ENCODE results near the gene SH3TC1. TPM values are rescaled to one million over a fixed set of nuclear protein-coding genes. Genes with fewer than 3 reads are reported as not detected.

SH3TC1 gene
- total and polyA plus RNA-seq, 2 of the 8 experiments (the other 6 are each of a cell fraction or from before 2014, with no cell fraction given) = 0.15 TPM; not detected in 1

DNA sequence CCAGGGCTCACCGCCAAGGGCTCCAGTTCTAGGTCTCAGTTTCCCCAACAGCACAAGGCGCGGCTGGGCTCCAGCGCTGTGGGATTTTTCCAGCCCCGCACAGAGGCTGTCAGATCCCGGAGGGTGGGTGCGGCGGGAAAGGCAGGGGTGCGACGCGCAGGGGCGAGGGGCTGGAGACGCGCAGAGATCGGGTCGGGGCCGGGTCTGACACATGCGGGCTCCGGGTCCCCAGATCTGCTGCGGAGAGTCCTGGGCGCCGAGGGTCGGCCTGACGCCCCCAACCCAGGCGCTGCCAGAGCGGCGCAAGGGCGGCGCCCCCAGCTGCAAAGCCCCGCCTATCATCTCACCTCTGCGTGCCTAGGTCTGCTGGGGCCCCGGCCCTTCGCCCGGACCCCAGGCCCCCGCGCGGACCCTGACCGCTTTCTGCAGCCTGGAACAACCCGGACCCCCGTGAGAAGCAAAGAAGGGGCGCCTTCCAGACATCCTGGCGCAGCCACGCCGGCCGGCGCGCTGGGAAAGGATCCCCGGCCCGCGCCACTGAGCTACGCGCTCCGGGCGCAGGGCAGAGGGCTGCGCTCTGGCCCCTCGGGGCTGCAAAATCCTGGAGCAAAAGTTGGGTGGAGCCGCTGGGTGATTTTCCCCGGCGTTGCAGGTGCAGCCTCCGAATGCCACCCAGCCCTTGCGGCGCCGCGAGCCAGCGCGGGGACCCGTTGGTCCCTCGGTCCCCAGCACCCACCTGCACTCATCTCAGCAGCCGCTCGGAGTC, 41.0 kb upstream of the SH3TC1 start:
- Histone ChIP-seq H2BK20ac (ENCODE audit: low read length) (no peak overlapping the region), H3K4me2 (ENCODE audit: insufficient read depth in 1 of 2, low read depth in 2 of 2, low read length in 2 of 2) (peak overlapping the region; percentile 90 to 97), H3K9ac (replicated peaks in 1 of 4; ENCODE audit: extremely low read depth in 1 of 4, low read depth in 3 of 4, low read length in 3 of 4) (no peak overlapping the region), H3K4ac (replicated peaks; ENCODE audit: insufficient read length, low read depth, low read length) (no peak overlapping the region), H3K36me3 (ENCODE audit: control insufficient read depth in 2 of 4, insufficient read depth in 4 of 4, low read length in 3 of 4) (no peaks in the 10 kb centered on the region), H3K27ac (ENCODE audit: low read depth, low read length) (no peak overlapping the region), H3K27me3 (replicated peaks in 1 of 4; ENCODE audit: control insufficient read depth in 3 of 4, extremely low read depth in 1 of 4, insufficient read depth in 3 of 4, low read length in 3 of 4) (peaks cover 6 to 43% (median 30%) of the 10 kb centered on the region in 4 experiments), H3K4me1 (replicated peaks in 1 of 4; ENCODE audit: control insufficient read depth in 3 of 4, insufficient read depth in 4 of 4, low read length in 3 of 4) (peaks cover 0 to 5% (median 2%) of the 10 kb centered on the region in 4 experiments; a peak in 4 of 7 replicates), H2AFZ (ENCODE audit: low read length) (peak overlapping the region; percentile 61; the same call in 1 of the 2 replicates), H4K20me1 (replicated peaks in 1 of 2; ENCODE audit: control insufficient read depth in 1 of 2, insufficient read depth in 2 of 2, low read length in 2 of 2) (peaks cover 3 to 7% of the 10 kb centered on the region in 2 experiments), H2BK15ac (ENCODE audit: low read length) (no peak overlapping the region), H3K23me2 (ENCODE audit: low read depth, low read length) (peaks cover 14% of the 10 kb centered on the region; the same call in 1 of the 2 replicates), H3K79me1 (ENCODE audit: low read depth, low read length) (no peaks in the 10 kb centered on the region), H2BK120ac (replicated peaks; ENCODE audit: low read depth, low read length) (no peak overlapping the region), H3K56ac (replicated peaks; ENCODE audit: insufficient read length, low read depth, low read length) (no peak overlapping the region), H4K91ac (replicated peaks; ENCODE audit: insufficient read length, low read length) (no peak overlapping the region), H2BK12ac (ENCODE audit: low read depth, low read length) (no peak overlapping the region), H3K4me3 (ENCODE audit: extremely low read depth in 1 of 4, insufficient read depth in 2 of 4, low read depth in 3 of 4, low read length in 4 of 4) (peak overlapping the region; percentile 43 to 73 (median 64)), H3K79me2 (ENCODE audit: control insufficient read depth in 1 of 2, insufficient read depth in 2 of 2, low read length in 2 of 2) (no peaks in the 10 kb centered on the region), H3K18ac (ENCODE audit: extremely low read depth, low read length) (no peak overlapping the region), H3K9me3 (ENCODE audit: insufficient read depth in 2 of 2, low read depth in 1 of 2, low read length in 1 of 2) (no peaks in the 10 kb centered on the region), H4K5ac (ENCODE audit: insufficient read length, low read depth, low read length) (no peak overlapping the region), H2BK5ac (ENCODE audit: low read depth, low read length) (no peak overlapping the region), H3K14ac (ENCODE audit: insufficient read length) (no peak overlapping the region), H3K23ac (ENCODE audit: insufficient read length) (no peak overlapping the region), H4K8ac (ENCODE audit: extremely low read depth, insufficient read depth, low read length) (no peak overlapping the region), H2AK5ac (ENCODE audit: low read depth, low read length) (no peak overlapping the region)
- POLR2A ChIA-PET (ENCODE audit: partially characterized antibody) = interaction anchor here (1.4 kb wide), 1 partner anchor 10 kb away, joined by 3 read pairs; no protein-coding TSS in a partner anchor
- no peak for FAIRE-seq
- peak in 1 of 2 experiments; percentile 65 for DNase-seq (ENCODE audit: low read depth in 1 of 2, low spot score in 2 of 2)
- 6% methylated on average over 26 of the region's 70 CpGs; no CpG with 5 or more reads in 1 of the 2 experiments for WGBS, 2 experiments (ENCODE audit: extremely low coverage in 1 of 2, insufficient coverage in 1 of 2, insufficient read length in 1 of 2, insufficient replicate concordance in 2 of 2, low coverage in 1 of 2, low lambda C conversion rate in 2 of 2, missing lambda C conversion rate in 1 of 2)
- CTCF ChIA-PET (ENCODE audit: partially characterized antibody) = interaction anchor here (0.5 to 2.3 kb wide), 7 partner anchors 12 to 1239 kb away, joined by 3 to 14 read pairs (median 6); no protein-coding TSS in a partner anchor
- TF ChIP-seq SUZ12 (IDR thresholded peaks at IDR 0.05; ENCODE audit: low read length) (peak; percentile 55), EGR1 (IDR thresholded peaks at IDR 0.05; ENCODE audit: borderline replicate concordance, low read depth, low read length) (no peak), HDAC2 (IDR thresholded peaks at IDR 0.05; ENCODE audit: borderline replicate concordance in 1 of 2, low read depth in 2 of 2, low read length in 2 of 2) (no peak), MAFK (IDR thresholded peaks at IDR 0.05; ENCODE audit: low read depth, low read length) (no peak), EP300 (IDR thresholded peaks at IDR 0.05; ENCODE audit: borderline replicate concordance in 1 of 2, low read depth in 2 of 2, low read length in 2 of 2) (no peak), RBBP5 (IDR thresholded peaks at IDR 0.05; ENCODE audit: borderline replicate concordance, low read depth, low read length) (no peak), CBX5 (IDR thresholded peaks at IDR 0.05; ENCODE audit: low read depth, low read length) (no peak), GTF2F1 (IDR thresholded peaks at IDR 0.05; ENCODE audit: borderline replicate concordance, low read depth, low read length) (no peak), NANOG (IDR thresholded peaks at IDR 0.05; ENCODE audit: insufficient read depth, low read depth, low read length, poor library complexity, severe bottlenecking) (no peak), POLR2AphosphoS5 (IDR thresholded peaks at IDR 0.05; ENCODE audit: low read depth, low read length) (no peak), KDM4A (IDR thresholded peaks at IDR 0.05; ENCODE audit: low read depth, low read length, severe bottlenecking) (peak; percentile 87)
